Activated CD4-positive, alpha-beta T cell treated with anti-CD3 and anti-CD28 coated beads, Interleukin-2, amount 10 ng/mL, durations not matched to agents 7 days and 5 days (primary cell): Measurements from ENCODE around the gene COMP. TPM values are rescaled to one million over a fixed set of nuclear protein-coding genes. Genes with fewer than 3 reads are reported as not detected.
"Not testable (repeated sequence)": the region's sequence is repeated elsewhere in the genome, so short reads cannot be mapped to it uniquely, and the experiment has no call there.

Experiments
- CTCF ChIA-PET: fragments of 350-600 bp; sonication (Branson Sonifier 250); formaldehyde crosslinking; loops from one replicate; lab custom pipeline; 2021; ENCODE audit warnings: antibody characterized with exemption; lab: Charles Lee
- POLR2A ChIA-PET: fragments of 350-600 bp; sonication (Branson Sonifier 250); formaldehyde crosslinking; loops from one replicate; lab custom pipeline; 2021; ENCODE audit warnings: antibody characterized with exemption; lab: Charles Lee
- DNase-seq: peaks from one replicate; pipeline ENCODE4 v3.0.0-alpha.2; 2020
- H3K27ac Mint-ChIP-seq: one replicate; pipeline ENCODE4 v1.8.0; 2021; ENCODE audit warnings: mild to moderate bottlenecking, moderate library complexity, mixed read lengths
- H3K27me3 Mint-ChIP-seq: one replicate; pipeline ENCODE4 v1.8.0; 2021; ENCODE audit warnings: mixed read lengths
- H3K36me3 Mint-ChIP-seq: one replicate; pipeline ENCODE4 v1.8.0; 2021; ENCODE audit warnings: low read depth, mixed read lengths
- H3K4me1 Mint-ChIP-seq: one replicate; pipeline ENCODE4 v1.8.0; 2021; ENCODE audit warnings: mixed read lengths
- H3K4me3 Mint-ChIP-seq: one replicate; pipeline ENCODE4 v1.8.0; 2021; ENCODE audit warnings: mild to moderate bottlenecking, moderate library complexity, mixed read lengths
- H3K9me3 Mint-ChIP-seq: one replicate; pipeline ENCODE4 v1.8.0; 2021; ENCODE audit warnings: mixed read lengths
- total RNA-seq, 2 experiments: library from RNA; stranded (reverse); gene quantifications; one replicate each; pipeline ENCODE4 v1.2.3, GENCODE V29; 2021

Gene COMP
- total RNA-seq, 2 experiments from 2014 or later = not detected

DNA sequence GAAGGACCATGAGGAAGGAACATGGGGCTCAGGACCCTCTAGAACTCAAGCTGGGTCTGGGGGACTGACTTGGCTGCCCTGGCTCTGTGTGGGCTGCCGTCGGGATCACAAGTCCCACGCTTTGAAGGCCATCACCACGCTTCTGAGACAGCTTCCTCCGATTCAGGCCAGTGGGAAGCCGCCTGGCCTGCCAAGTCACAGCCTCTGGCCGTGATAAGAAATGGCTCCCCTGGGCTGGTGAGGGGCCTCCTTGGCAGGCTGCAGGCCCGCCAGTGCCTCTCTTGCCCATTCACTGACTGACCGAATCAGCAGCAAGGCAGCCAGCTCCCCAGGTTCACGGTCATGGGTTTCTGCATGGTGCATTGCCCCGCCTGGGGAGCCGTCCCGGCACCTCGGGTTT lies 48.8 kb downstream of the COMP start:
- H3K4me1 Mint-ChIP-seq = no peaks in the 10 kb centered on the region
- no peaks in the 10 kb centered on the region for H3K9me3 Mint-ChIP-seq
- no peaks in the 10 kb centered on the region for H3K27me3 Mint-ChIP-seq
- H3K4me3 Mint-ChIP-seq = no peak overlapping the region
- ChIA-PET CTCF (interaction anchor here (1.3 kb wide), 1 partner anchor 18 kb away, joined by 3 read pairs; no protein-coding TSS in a partner anchor), POLR2A (no interaction called here)
- H3K27ac Mint-ChIP-seq = no peak overlapping the region
- no peaks in the 10 kb centered on the region for H3K36me3 Mint-ChIP-seq
- DNase-seq = no peak

DNA sequence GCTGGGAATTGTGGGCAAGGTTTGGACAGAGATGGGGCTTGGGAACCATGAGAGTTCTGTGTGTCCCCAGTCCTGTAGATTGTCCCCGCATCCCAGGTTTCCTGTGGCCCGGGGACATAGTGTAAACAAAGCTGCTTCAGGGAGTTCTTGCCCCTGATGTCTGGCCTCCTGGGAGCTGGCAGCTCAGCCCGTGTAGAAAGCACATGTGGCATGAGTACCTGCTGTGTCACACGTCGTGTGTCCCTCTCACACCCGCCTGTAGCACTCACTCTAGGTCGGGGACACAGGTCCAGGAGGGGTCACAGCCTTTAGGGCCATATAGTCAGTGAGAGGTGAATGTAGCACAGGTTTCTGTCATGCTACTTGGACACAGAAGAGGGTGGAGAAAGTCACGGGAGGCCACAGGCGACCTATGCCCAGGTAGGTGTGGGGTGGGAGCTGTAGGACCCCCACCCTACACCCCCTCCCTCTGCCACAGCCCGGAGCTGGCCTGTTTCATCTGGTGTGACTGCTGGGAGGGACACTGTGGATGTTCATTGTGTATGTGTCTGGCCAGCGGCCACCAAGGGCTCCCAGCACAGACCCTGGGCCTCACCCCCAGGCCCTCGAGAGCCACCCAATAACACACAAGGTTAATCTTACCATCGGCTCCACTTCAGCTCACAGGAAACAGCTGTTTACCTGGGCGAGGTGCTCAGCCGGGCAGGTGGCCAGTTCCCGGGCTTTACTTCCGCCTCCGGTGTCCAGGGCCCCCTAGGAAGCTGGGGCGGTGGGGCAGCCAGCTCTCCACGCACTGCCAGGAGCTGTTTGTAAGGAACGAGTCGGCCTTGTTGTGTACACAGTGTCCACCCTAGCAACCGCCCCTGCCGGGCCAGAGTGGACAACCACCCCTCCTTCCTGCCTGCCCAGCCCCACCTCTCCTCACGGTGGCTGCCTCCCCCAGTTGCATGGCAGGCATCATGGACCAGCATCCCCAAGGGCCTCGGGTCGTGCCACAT lies 49.7 kb downstream of the COMP start:
- H3K4me1 Mint-ChIP-seq = no peaks in the 10 kb centered on the region
- no peak overlapping the region for H3K27ac Mint-ChIP-seq
- H3K27me3 Mint-ChIP-seq = no peaks in the 10 kb centered on the region
- ChIA-PET POLR2A (no interaction called here), CTCF (interaction anchor here (0.6 to 1.3 kb wide), 2 partner anchors 17 to 1406 kb away, joined by 3 to 4 read pairs; no protein-coding TSS in a partner anchor)
- no peaks in the 10 kb centered on the region for H3K36me3 Mint-ChIP-seq
- H3K4me3 Mint-ChIP-seq = no peak overlapping the region
- H3K9me3 Mint-ChIP-seq = no peaks in the 10 kb centered on the region
- DNase-seq = no peak

GRCh38 chr19:18738961-18739690 lies 52.0 kb downstream of the COMP start:
- Mint-ChIP-seq H3K27me3 (no peaks in the 10 kb centered on the region), H3K4me1 (no peaks in the 10 kb centered on the region), H3K4me3 (no peak overlapping the region), H3K27ac (no peak overlapping the region), H3K9me3 (no peaks in the 10 kb centered on the region), H3K36me3 (no peaks in the 10 kb centered on the region)
- CTCF ChIA-PET = interaction anchor here (0.6 to 0.8 kb wide), 2 partner anchors 9 to 57 kb away, joined by 3 read pairs; no protein-coding TSS in a partner anchor
- no peak for DNase-seq
- POLR2A ChIA-PET = no interaction called here

DNA sequence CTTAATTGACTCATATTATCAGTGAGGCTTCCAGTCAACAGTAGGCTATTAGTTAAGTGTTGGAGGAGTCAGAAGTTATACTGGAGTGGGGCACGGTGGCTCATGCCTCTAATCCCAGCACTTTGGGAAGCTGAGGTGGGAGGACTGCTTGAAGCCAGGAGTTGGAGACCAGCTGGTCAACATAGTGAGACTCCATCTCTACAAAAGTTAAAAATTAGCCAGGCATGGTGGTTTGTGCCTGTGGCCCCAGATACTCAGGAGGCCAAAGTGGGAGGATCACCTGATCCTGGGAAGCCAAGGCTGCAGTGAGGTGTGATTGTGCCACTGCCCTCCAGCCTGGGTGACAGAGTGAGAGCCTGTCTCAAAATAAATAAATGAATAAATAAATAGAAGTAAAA lies 53.2 kb downstream of the COMP start:
- no peaks in the 10 kb centered on the region for H3K36me3 Mint-ChIP-seq
- no peak overlapping the region for H3K27ac Mint-ChIP-seq
- no peak overlapping the region for H3K4me3 Mint-ChIP-seq
- H3K9me3 Mint-ChIP-seq = no peaks in the 10 kb centered on the region
- POLR2A ChIA-PET = no interaction called here
- CTCF ChIA-PET = no interaction called here
- no peaks in the 10 kb centered on the region for H3K27me3 Mint-ChIP-seq
- no peak for DNase-seq
- no peaks in the 10 kb centered on the region for H3K4me1 Mint-ChIP-seq

DNA sequence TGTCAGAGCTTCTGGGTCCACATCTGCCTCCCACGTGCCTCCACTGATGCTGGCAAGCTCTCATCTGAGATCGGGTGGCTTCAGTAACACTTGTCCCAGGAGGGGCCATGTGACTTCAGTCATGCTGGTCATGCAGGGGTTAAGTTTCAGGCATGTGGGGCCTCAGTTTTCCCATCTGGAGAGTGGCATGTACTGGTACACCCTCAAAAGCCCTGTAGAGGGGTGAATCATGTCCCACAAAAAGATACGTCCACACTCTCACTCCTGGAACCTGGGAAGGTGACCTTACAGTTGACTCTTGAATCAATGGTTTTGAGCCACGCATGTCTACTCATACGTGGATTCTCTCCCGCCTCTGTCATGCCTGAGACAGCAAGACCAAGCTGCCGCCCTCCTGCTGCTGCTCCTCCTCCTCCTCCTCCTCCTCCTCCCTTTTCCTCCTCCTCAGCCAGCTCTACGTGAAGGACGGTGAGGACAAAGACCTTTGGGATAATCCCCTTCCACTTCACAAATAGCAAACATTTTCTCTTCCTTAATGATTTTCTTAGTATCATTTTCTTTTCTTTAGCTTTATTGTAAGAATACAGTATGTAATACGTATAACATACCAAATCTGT lies 53.7 kb downstream of the COMP start:
- POLR2A ChIA-PET = no interaction called here
- no peak overlapping the region for H3K27ac Mint-ChIP-seq
- CTCF ChIA-PET = no interaction called here
- H3K4me1 Mint-ChIP-seq = no peaks in the 10 kb centered on the region
- H3K4me3 Mint-ChIP-seq = no peak overlapping the region
- H3K36me3 Mint-ChIP-seq = no peaks in the 10 kb centered on the region
- H3K9me3 Mint-ChIP-seq = no peaks in the 10 kb centered on the region
- no peak for DNase-seq
- no peaks in the 10 kb centered on the region for H3K27me3 Mint-ChIP-seq

DNA sequence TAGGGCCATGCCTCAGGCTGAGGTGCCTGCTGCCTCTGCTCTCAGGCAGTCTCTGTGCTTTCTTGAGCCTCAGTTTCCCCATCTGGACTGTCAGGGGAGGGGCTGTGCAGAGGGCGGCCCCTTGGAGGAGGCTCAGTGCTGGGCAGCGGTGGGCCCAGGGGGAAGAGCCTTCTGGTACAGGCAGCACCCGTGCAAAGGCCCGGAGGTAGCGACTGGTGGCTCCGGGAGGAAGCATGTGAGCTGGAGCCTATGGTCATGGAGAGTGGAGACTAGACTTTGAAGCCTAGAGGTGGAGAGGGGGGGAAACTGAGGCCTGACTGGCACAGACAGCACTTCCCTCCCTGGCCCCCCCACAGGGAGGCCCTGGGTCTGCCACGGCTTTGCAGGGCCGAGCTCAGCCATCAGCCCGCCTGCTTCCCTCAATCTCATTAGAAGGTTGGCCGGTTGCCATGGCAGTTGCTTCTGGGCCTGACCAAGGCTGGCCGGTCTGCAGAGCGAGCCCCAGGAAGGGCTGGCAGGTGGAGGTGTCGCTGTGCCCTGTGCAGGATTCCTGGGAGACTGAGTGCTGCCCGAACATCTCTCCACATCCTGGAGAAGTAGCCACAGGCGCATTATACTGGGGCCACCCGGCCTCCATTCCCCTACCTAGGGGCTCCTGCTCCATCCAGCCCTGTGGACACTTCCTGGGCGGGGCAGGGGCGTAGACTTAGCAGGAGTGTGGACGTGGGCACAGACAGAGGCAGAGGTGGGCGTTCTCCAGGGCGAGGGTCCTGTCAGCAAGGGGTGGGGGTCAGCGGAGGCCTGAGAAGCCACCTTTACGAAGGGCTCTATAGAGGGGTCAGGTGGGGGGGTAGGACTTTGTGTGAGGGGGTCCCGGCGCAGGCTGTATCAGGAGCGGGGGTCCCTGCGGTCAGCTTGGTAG lies 54.4 kb downstream of the COMP start:
- H3K27me3 Mint-ChIP-seq = no peaks in the 10 kb centered on the region
- H3K27ac Mint-ChIP-seq = no peak overlapping the region
- ChIA-PET CTCF (no interaction called here), POLR2A (no interaction called here)
- no peaks in the 10 kb centered on the region for H3K4me1 Mint-ChIP-seq
- H3K36me3 Mint-ChIP-seq = no peaks in the 10 kb centered on the region
- no peaks in the 10 kb centered on the region for H3K9me3 Mint-ChIP-seq
- H3K4me3 Mint-ChIP-seq = no peak overlapping the region
- DNase-seq = no peak

- H3K9me3 Mint-ChIP-seq = no peaks in the 10 kb centered on the region
- no peaks in the 10 kb centered on the region for H3K27me3 Mint-ChIP-seq
- no peak overlapping the region for H3K4me3 Mint-ChIP-seq
- no peaks in the 10 kb centered on the region for H3K36me3 Mint-ChIP-seq
- no peak for DNase-seq
- ChIA-PET CTCF (no interaction called here), POLR2A (no interaction called here)
- no peaks in the 10 kb centered on the region for H3K4me1 Mint-ChIP-seq
- H3K27ac Mint-ChIP-seq = no peak overlapping the region
These were observed 55.4 kb downstream of the COMP start for GRCh38 chr19:18735752-18736151.

GRCh38 chr19:18735324-18735723 lies 55.8 kb downstream of the COMP start:
- H3K36me3 Mint-ChIP-seq = no peaks in the 10 kb centered on the region
- no peak for DNase-seq
- no peaks in the 10 kb centered on the region for H3K9me3 Mint-ChIP-seq
- CTCF ChIA-PET = interaction anchor here (0.9 kb wide), 1 partner anchor 141 kb away, joined by 3 read pairs; no protein-coding TSS in a partner anchor
- H3K27ac Mint-ChIP-seq = no peak overlapping the region
- no peaks in the 10 kb centered on the region for H3K4me1 Mint-ChIP-seq
- H3K4me3 Mint-ChIP-seq = no peak overlapping the region
- POLR2A ChIA-PET = no interaction called here
- no peaks in the 10 kb centered on the region for H3K27me3 Mint-ChIP-seq

GRCh38 chr19:18733762-18734332 lies 57.3 kb downstream of the COMP start:
- H3K36me3 Mint-ChIP-seq, H3K4me1 Mint-ChIP-seq, H3K9me3 Mint-ChIP-seq, H3K27me3 Mint-ChIP-seq, H3K4me3 Mint-ChIP-seq, H3K27ac Mint-ChIP-seq, POLR2A ChIA-PET, DNase-seq: not testable (repeated sequence)
- CTCF ChIA-PET = interaction anchor here (0.8 to 1.3 kb wide), 2 partner anchors 9 to 65 kb away, joined by 3 to 4 read pairs; no protein-coding TSS in a partner anchor

DNA sequence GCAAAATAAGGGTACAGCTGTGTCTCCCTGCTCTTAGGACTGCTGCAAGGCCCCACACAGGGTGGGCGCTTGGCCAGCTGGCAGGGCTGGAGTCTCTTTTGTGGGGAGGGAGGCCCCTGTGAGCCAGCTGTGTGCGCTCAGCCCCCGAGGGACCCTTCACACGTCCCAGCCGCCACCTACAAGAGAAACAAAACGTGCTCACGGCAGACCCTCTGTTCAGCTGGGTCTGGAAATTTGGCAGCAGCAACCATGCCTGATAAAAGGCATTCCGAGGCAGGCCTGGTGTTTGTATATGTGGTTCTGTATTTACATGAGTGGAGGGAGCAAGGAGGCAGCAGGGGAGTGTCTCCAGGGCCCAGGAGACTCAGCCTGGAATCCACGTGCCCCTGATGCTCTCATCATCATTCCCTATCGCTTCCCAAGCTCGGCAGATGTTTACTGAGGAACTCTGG lies 57.9 kb downstream of the COMP start:
- Mint-ChIP-seq H3K27ac (no peak overlapping the region), H3K27me3 (no peaks in the 10 kb centered on the region), H3K4me1 (no peaks in the 10 kb centered on the region), H3K36me3 (no peaks in the 10 kb centered on the region), H3K4me3 (no peak overlapping the region), H3K9me3 (no peaks in the 10 kb centered on the region)
- DNase-seq = no peak
- ChIA-PET CTCF (interaction anchor here (0.6 to 1.3 kb wide), 2 partner anchors 9 to 39 kb away, joined by 4 read pairs; no protein-coding TSS in a partner anchor), POLR2A (no interaction called here)
